Spleen (tissue), 11 donors: Measurements from ENCODE around the gene PAPPA. TPM values are rescaled to one million over a fixed set of nuclear protein-coding genes. Genes with fewer than 3 reads are reported as not detected.

Experiments
- DNase-seq: peaks from one replicate; pipeline ENCODE4 v3.0.0-alpha.2; 2020
- H3K27ac ChIP-seq, 8 donors: fragments of 200-600 bp; sonication (generic) in 7 of 8; 1 replicate in 4 of 8; 2 replicates in 4 of 8; pipeline versions ENCODE4 v1.5.0 to v1.8.0; 2016 to 2021; ENCODE audit warnings: inconsistent platforms in 4 of 8, mild to moderate bottlenecking in 4 of 8, moderate library complexity in 1 of 8
- H3K27me3 ChIP-seq, 7 donors: fragments of 200-600 bp; sonication (generic) in 6 of 7; replicated peaks in 1 of 7; 1 replicate in 4 of 7; 2 replicates in 3 of 7; pipeline versions ENCODE4 v1.5.0 to v1.8.0; 2016 to 2021; ENCODE audit warnings: inconsistent platforms in 3 of 7, mild to moderate bottlenecking in 1 of 7
- H3K36me3 ChIP-seq, 6 donors: fragments of 200-600 bp; sonication (generic) in 5 of 6; 1 replicate in 4 of 6; 2 replicates in 2 of 6; pipeline versions ENCODE4 v1.5.0 to v1.8.0; 2016 to 2021; ENCODE audit warnings: inconsistent platforms in 2 of 6
- H3K4me1 ChIP-seq, 6 donors: fragments of 200-600 bp; sonication (generic) in 5 of 6; 1 replicate in 3 of 6; 2 replicates in 3 of 6; pipeline versions ENCODE4 v1.5.0 to v1.8.0; 2016 to 2021; ENCODE audit warnings: inconsistent platforms in 3 of 6
- H3K4me3 ChIP-seq, 8 donors: fragments of 200-600 bp; sonication (generic) in 7 of 8; 1 replicate in 4 of 8; 2 replicates in 4 of 8; pipeline versions ENCODE4 v1.5.0 to v1.8.0; 2016 to 2021; ENCODE audit warnings: inconsistent platforms in 4 of 8, mild to moderate bottlenecking in 4 of 8, moderate library complexity in 2 of 8
- H3K9me3 ChIP-seq, 8 donors: fragments of 200-600 bp; sonication (generic) in 7 of 8; 1 replicate in 4 of 8; 2 replicates in 4 of 8; pipeline versions ENCODE4 v1.5.0 to v1.8.0; 2016 to 2021; ENCODE audit warnings: inconsistent platforms in 4 of 8
- POLR2A ChIP-seq, 3 donors: fragments of 450-650 bp; IDR thresholded peaks; one replicate each; pipeline ENCODE4 v1.5.1; 2017; ENCODE audit warnings: antibody characterized with exemption in 3 of 3, mild to moderate bottlenecking in 1 of 3
- POLR2AphosphoS5 ChIP-seq, 3 donors: sonication (generic); formaldehyde crosslinking; IDR thresholded peaks; one replicate each; pipeline ENCODE4 v1.5.1; 2017; ENCODE audit warnings: antibody characterized with exemption in 3 of 3
- WGBS, 5 donors: extraction: QIAGEN DNeasy Blood & Tissue Kit in 3 of 5; methylation state at CpG; one replicate each; pipeline versions ENCODE4 v1.1.5 to v1.1.7; 2013 to 2018; 5-methylcytosine and 5-hydroxymethylcytosine counted together
- intact Hi-C: fragments of 100-400 bp; cut with DNase I; formaldehyde crosslinking; loops from one replicate; pipeline ENCODE4 v1.15.0; 2023; ENCODE audit warnings: low total_unique reads
- polyA plus RNA-seq, 3 donors: library from polyadenylated mRNA; stranded (reverse); fragments of 200-250 nt; gene quantifications; one replicate each; pipeline ENCODE4 v1.2.1, GENCODE V29; 2013
- total RNA-seq, 7 donors: library from RNA; depleted of rRNA in 3 of 7; stranded (reverse); fragments of >200 nt in 3 of 7; fragmentation: NEBNext Ultra II Directional in 4 of 7; extraction: Animal tissue kit (Norgen Biotek cat#: 25700) in 4 of 7; gene quantifications; one replicate each; pipeline versions ENCODE4 v1.1.0 to v1.2.1, GENCODE V29; 2016 to 2021
- TF ChIP-seq, protein P1 (sequence below), 11 experiments: fragments of 200-600 bp in 7 of 11; fragments of 450-650 bp in 4 of 11; sonication (generic) in 4 of 11; IDR thresholded peaks in 8 of 11; conservative IDR thresholded peaks in 3 of 11; 1 replicate in 7 of 11; 2 replicates in 4 of 11; pipeline versions ENCODE4 v1.4.0 to v1.8.0; 2016 to 2021; ENCODE audit warnings: antibody characterized with exemption in 11 of 11, inconsistent platforms in 4 of 11, mild to moderate bottlenecking in 1 of 11
- donor health status: healthy with polysubstance abuse.
- donor health status: DM: no; HTN: no; CAD: no; lungs with moderate emphysema.
- donor health status: DM: no; HTN: no; CAD: no.
- donor health status: Bipolar disorder and iron deficiency.
- donor health status: healthy.
- donor health status: DM: no; HTN: no; CAD: no.
- donor health status: DM: yes; HTN: yes; CAD: no.

PAPPA gene
- total and polyA plus RNA-seq, 10 donors = 0.13 to 1.4 (median 0.45) TPM

- Histone ChIP-seq H3K4me1 (no peaks in the 10 kb centered on the region), H3K27ac (no peak overlapping the region), H3K4me3 (no peak overlapping the region), H3K9me3 (no peaks in the 10 kb centered on the region), H3K27me3 (no peaks in the 10 kb centered on the region), H3K36me3 (no peaks in the 10 kb centered on the region)
- WGBS, 5 donors = 69 to 87% (median 72%) methylated on average over 4 of the region's 4 CpGs
- TF ChIP-seq, protein P1, sequence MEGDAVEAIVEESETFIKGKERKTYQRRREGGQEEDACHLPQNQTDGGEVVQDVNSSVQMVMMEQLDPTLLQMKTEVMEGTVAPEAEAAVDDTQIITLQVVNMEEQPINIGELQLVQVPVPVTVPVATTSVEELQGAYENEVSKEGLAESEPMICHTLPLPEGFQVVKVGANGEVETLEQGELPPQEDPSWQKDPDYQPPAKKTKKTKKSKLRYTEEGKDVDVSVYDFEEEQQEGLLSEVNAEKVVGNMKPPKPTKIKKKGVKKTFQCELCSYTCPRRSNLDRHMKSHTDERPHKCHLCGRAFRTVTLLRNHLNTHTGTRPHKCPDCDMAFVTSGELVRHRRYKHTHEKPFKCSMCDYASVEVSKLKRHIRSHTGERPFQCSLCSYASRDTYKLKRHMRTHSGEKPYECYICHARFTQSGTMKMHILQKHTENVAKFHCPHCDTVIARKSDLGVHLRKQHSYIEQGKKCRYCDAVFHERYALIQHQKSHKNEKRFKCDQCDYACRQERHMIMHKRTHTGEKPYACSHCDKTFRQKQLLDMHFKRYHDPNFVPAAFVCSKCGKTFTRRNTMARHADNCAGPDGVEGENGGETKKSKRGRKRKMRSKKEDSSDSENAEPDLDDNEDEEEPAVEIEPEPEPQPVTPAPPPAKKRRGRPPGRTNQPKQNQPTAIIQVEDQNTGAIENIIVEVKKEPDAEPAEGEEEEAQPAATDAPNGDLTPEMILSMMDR (IDR thresholded peaks at IDR 0.05 in 8 of 11, conservative IDR thresholded peaks at IDR 0.05 in 3 of 11) = no peak
- no peak for TF ChIP-seq POLR2AphosphoS5 (IDR thresholded peaks at IDR 0.05)
- intact Hi-C loops = no loop called here
- no peak for DNase-seq
Measured at GRCh38 chr9:116237456-116237855, 83.9 kb downstream of the PAPPA start.

DNA sequence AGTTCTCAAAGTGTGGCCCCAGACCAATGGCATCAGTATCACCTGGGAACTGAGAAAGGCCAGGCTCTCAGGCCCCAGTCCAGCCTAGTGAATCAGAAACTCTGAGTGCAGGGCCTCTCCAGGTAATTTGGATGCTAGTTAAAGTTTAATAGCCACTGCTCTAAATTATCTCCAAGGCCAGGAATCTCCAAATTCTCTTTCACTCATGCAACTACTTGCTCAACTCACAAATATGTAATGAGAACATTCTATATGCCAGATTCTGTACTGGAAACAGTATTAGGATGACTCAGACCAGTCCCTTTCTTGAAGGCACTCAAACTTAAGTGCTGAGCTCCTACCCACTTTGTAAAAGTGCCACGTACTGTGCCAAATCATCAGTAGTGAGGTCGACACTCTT, 84.6 kb downstream of the PAPPA start:
- no peak overlapping the region for H3K27ac ChIP-seq
- no peaks in the 10 kb centered on the region for H3K27me3 ChIP-seq
- 74 to 85% (median 83%) methylated on average over 2 of the region's 2 CpGs for whole genome bisulfite sequencing, 5 donors
- H3K36me3 ChIP-seq = no peaks in the 10 kb centered on the region
- H3K4me1 ChIP-seq = no peaks in the 10 kb centered on the region
- H3K9me3 ChIP-seq = no peaks in the 10 kb centered on the region
- DNase-seq = no peak
- no peak overlapping the region for H3K4me3 ChIP-seq
- TF ChIP-seq, protein P1 (IDR thresholded peaks at IDR 0.05 in 8 of 11, conservative IDR thresholded peaks at IDR 0.05 in 3 of 11) = no peak
- intact Hi-C loops = no loop called here

DNA sequence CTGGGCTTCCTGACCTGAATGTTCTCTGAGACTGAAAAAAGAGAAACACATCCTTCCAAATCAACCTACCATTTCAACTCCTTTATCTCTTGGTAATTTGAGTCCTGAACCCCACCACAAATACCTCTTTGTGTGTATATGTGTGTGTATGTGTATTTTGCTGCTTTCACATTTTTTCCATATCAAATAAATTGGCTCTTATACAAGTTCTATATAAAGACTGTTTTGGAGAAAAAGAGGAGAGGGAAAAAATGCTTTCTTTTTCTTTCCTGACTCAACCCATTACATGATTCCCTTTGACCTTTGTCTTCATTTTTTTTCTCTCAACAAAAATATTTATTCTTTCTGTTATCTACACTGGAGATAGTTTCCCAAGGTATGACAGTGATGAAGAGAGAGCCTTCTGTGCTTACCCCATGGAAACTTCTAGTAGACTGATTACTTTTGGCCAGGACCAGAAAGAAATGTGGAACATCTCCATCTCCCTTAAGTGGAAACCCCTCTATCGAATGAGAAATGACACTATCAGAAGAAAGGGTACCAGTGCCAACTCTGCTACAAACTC, 85.3 kb downstream of the PAPPA start:
- intact Hi-C loops = no loop called here
- Histone ChIP-seq H3K4me3 (no peak overlapping the region), H3K9me3 (no peaks in the 10 kb centered on the region), H3K36me3 (no peaks in the 10 kb centered on the region), H3K27ac (no peak overlapping the region), H3K4me1 (no peaks in the 10 kb centered on the region), H3K27me3 (no peaks in the 10 kb centered on the region)
- DNase-seq = no peak
- WGBS, 5 donors = 60 to 84% (median 75%) methylated on average over 1 of the region's 1 CpG
- TF ChIP-seq POLR2AphosphoS5 (IDR thresholded peaks at IDR 0.05) (no peak), POLR2A (IDR thresholded peaks at IDR 0.05) (no peak)
- TF ChIP-seq, protein P1 (IDR thresholded peaks at IDR 0.05 in 8 of 11, conservative IDR thresholded peaks at IDR 0.05 in 3 of 11) = no peak

DNA sequence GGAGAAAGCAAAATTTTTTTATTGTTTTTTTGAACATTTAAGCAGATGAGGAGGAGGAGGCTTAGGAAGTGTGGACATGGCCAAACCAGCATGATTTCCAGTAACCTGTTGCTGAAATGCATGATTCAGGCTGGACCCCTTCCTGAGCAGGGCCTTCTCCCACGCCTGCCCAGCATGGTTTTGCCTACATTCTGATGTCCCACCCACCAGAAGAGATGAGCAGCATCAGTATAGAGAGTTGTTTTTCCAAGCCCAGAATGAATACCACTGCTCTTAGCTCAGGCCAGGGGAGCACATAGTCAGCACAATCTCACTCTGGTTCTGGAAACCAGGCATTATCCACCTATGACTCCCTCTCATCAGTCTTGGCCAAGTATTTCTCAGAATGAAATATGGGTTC, 90.1 kb downstream of the PAPPA start:
- no peak for DNase-seq
- TF ChIP-seq POLR2A (IDR thresholded peaks at IDR 0.05) (no peak), POLR2AphosphoS5 (IDR thresholded peaks at IDR 0.05) (no peak)
- TF ChIP-seq, protein P1 (IDR thresholded peaks at IDR 0.05 in 8 of 11, conservative IDR thresholded peaks at IDR 0.05 in 3 of 11) = no peak
- no peaks in the 10 kb centered on the region for H3K9me3 ChIP-seq
- no peaks in the 10 kb centered on the region for H3K4me1 ChIP-seq
- no peaks in the 10 kb centered on the region for H3K36me3 ChIP-seq
- WGBS, 5 donors = 58 to 77% (median 69%) methylated on average over 1 of the region's 1 CpG
- intact Hi-C loops = no loop called here
- H3K27me3 ChIP-seq = no peaks in the 10 kb centered on the region
- H3K27ac ChIP-seq = no peak overlapping the region
- no peak overlapping the region for H3K4me3 ChIP-seq
